ENCODE results near the gene BAIAP2.

BAIAP2 gene

DNA sequence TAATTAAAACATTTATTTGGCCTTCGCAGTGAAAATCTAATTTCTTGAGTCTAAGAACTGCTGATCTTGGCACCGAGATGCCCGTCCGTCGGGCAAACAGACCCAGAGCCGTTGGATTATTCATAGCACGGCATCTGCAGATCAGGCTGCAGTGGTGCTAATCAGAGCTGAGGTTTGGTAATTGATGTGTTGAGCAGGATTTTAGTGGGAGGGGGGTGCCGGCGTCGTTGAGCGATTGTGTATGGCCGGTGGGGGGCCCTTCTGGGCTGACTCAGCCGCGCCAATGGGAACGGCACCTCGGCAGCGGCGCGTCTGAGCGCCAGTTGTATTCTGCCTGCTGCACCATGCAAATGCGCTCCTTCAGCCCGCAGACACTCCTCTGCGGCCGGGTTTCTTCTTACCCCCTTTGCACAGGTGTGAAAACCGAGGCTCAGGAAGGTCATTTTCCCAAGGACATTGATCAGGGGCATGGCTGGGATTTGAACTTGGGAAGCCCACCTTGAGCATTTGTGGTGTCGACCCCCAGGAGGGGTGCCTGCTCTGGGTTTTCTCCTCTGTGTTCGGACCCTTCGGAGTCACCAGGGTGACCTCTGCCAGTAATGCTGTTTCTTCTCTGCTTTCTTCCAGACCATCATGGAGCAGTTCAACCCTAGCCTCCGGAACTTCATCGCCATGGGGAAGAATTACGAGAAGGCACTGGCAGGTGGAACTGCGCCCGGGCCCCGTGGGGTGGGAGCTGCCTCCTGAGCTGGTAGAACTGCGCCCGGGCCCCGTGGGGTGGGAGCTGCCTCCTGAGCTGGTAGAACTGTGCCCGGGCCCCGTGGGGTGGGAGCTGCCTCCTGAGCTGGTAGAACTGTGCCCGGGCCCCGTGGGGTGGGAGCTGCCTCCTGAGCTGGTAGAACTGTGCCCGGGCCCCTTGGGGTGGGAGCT is 18.4 kb downstream of the BAIAP2 start:
- TF ChIP-seq, protein P1, sequence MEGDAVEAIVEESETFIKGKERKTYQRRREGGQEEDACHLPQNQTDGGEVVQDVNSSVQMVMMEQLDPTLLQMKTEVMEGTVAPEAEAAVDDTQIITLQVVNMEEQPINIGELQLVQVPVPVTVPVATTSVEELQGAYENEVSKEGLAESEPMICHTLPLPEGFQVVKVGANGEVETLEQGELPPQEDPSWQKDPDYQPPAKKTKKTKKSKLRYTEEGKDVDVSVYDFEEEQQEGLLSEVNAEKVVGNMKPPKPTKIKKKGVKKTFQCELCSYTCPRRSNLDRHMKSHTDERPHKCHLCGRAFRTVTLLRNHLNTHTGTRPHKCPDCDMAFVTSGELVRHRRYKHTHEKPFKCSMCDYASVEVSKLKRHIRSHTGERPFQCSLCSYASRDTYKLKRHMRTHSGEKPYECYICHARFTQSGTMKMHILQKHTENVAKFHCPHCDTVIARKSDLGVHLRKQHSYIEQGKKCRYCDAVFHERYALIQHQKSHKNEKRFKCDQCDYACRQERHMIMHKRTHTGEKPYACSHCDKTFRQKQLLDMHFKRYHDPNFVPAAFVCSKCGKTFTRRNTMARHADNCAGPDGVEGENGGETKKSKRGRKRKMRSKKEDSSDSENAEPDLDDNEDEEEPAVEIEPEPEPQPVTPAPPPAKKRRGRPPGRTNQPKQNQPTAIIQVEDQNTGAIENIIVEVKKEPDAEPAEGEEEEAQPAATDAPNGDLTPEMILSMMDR (IDR thresholded peaks at IDR 0.05; ENCODE audit: low read depth, low read length), result no peak
- DNase-seq, result no peak
- H3K9me3 ChIP-seq, result no peaks in the 10 kb centered on the region
- peaks cover 3% of the 10 kb centered on the region for H3K36me3 ChIP-seq
- H3K4me1 ChIP-seq, result peaks cover 42% of the 10 kb centered on the region
- H3K27me3 ChIP-seq, result no peaks in the 10 kb centered on the region
- no peak overlapping the region for H3K4me3 ChIP-seq (ENCODE audit: low read depth, low read length)

DNA sequence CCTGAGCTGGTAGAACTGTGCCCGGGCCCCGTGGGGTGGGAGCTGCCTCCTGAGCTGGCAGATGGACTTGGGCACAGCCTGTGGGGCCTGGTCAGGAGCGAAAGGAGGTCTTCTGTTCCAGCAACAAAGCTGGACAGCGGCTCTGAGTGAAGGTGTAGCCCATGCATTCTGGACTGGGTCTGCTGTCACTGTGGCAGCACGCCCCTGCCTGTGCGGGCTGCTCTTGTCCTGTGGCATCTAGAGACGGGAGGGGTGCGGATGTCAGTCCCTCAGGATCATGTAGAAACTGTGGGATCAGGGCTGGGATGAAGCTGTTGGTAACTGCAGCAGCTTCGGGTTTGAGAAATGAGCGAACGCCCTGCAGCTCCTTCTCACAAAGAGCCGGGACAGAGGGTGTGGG is 19.4 kb downstream of the BAIAP2 start:
- Histone ChIP-seq H3K4me1 (peaks cover 42% of the 10 kb centered on the region), H3K4me3 (ENCODE audit: low read depth, low read length) (no peak overlapping the region), H3K36me3 (peaks cover 11% of the 10 kb centered on the region), H3K27me3 (no peaks in the 10 kb centered on the region), H3K9me3 (no peaks in the 10 kb centered on the region)
- DNase-seq, result no peak
- TF ChIP-seq, protein P1 (IDR thresholded peaks at IDR 0.05; ENCODE audit: low read depth, low read length), result no peak

DNA sequence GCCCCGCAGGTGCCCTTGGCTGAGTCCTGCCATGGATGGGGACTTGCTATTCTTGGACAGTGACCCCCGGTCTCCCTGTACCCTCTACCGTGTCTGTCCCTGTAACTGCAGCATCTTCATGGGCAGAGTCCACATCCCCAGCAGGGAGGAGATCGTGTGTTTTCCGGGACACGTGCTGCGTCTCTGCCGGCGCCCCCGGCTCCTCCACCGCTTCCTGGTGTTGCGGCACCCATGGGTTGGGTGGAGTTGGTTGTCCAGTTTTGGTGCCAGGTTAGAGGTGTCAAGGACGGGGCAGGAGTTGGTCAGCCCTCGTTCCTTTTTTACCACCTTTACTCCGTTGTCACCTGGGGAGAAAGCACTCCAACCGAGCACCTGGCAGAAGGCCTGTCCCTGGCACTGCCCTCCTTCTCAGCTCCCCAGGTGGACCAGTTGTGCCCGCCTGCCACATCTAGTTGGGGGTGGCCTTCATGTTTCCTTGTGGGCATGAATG is 20.0 kb downstream of the BAIAP2 start:
- peaks cover 37% of the 10 kb centered on the region for H3K4me1 ChIP-seq
- no peak for DNase-seq
- no peaks in the 10 kb centered on the region for H3K9me3 ChIP-seq
- no peaks in the 10 kb centered on the region for H3K27me3 ChIP-seq
- peaks cover 12% of the 10 kb centered on the region for H3K36me3 ChIP-seq
- no peak overlapping the region for H3K4me3 ChIP-seq (ENCODE audit: low read depth, low read length)
- TF ChIP-seq, protein P1 (IDR thresholded peaks at IDR 0.05; ENCODE audit: low read depth, low read length), result no peak

DNA sequence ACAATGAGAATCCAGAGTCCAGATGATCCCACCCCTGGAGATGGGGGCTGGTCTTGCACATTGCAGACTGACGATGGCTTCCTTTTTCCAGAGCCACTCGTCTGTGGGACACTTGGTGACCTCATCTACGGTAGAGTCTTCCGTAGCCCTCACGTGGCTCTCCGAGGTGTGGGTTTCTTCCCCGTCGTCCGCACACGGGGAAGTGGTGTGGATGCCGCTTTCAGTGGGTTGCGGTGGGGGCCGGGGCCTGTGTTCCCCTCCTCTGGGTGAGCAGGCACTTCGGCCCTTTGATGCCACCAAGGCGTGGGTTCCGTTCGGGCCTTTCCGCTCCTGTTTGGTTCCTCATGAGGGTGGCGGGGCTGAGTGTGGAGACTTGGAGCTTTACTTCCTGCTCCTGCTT is 21.4 kb downstream of the BAIAP2 start:
- DNase-seq, result no peak
- Histone ChIP-seq H3K4me3 (ENCODE audit: low read depth, low read length) (no peak overlapping the region), H3K27me3 (no peaks in the 10 kb centered on the region), H3K9me3 (no peaks in the 10 kb centered on the region), H3K4me1 (peaks cover 33% of the 10 kb centered on the region), H3K36me3 (peaks cover 15% of the 10 kb centered on the region)
- TF ChIP-seq, protein P1 (IDR thresholded peaks at IDR 0.05; ENCODE audit: low read depth, low read length), result no peak

DNA sequence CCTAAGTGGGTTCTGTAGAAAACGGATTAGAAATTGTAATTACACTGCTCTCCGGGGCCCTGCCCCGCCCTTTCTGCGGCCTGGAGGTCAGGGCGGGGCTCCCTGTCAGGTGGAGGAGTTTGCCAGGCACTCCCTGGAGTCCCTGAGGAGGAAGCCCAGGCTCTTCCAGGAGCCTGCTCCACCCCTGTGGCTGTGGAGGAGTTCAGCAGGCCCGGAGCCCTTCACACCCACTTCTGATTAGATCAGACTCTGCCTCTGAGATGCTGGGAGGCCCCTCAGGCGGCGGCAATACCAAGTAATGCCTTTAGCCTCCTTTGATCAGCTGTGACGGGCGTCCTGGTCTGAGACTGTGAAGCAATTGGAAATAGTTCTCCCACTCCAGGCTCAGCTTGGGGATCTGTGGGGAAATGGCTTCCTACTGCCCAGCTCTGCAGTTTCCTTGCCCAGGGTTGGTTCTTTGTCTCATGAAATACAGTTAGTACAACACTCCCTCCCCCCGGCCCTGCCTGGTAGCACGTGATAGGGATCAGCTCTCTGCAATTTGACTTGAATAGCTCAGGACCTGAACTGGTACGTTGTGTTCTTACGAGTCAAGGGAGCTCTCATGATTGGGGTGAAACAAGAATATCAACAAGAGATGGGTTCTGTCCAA is 22.3 kb downstream of the BAIAP2 start:
- H3K4me1 ChIP-seq, result peaks cover 24% of the 10 kb centered on the region
- TF ChIP-seq, protein P1 (IDR thresholded peaks at IDR 0.05; ENCODE audit: low read depth, low read length), result no peak; the same call in 1 of the 2 replicates
- no peak overlapping the region for H3K4me3 ChIP-seq (ENCODE audit: low read depth, low read length)
- no peaks in the 10 kb centered on the region for H3K9me3 ChIP-seq
- H3K36me3 ChIP-seq, result peaks cover 15% of the 10 kb centered on the region
- no peaks in the 10 kb centered on the region for H3K27me3 ChIP-seq
- DNase-seq, result peak; percentile 71
